GDM1 (cell line): ENCODE data around the gene ANKRD11.

Source experiments
- DNase-seq: peaks from one replicate; lab custom pipeline; 2025; lab: John Stamatoyannopoulos, UW

The ANKRD11 gene

GRCh38 chr16:89232107-89232506 is 258.3 kb downstream of the ANKRD11 start:
- no peak for DNase-seq

- DNase-seq, result no peak
These were observed 260.1 kb downstream of the ANKRD11 start for GRCh38 chr16:89230255-89230654.

- DNase-seq, result no peak
These were observed 265.7 kb downstream of the ANKRD11 start for GRCh38 chr16:89224665-89225064.

- DNase-seq, result no peak
These were observed 267.4 kb downstream of the ANKRD11 start for GRCh38 chr16:89222931-89223330.

GRCh38 chr16:89221604-89222003 is 268.8 kb downstream of the ANKRD11 start:
- no peak for DNase-seq

GRCh38 chr16:89219365-89219764 is 271.0 kb downstream of the ANKRD11 start:
- DNase-seq, result no peak
